GM21447 (cell line): ENCODE data around the gene GOT2.
"Not testable (repeated sequence)": the region's sequence is repeated elsewhere in the genome, so short reads cannot be mapped to it uniquely, and the experiment has no call there.

Experiments
- ATAC-seq: cut with Tn5 transposase; IDR thresholded peaks from one replicate; pipeline ENCODE4 v1.9.1; 2021; ENCODE audit not compliant: unreplicated experiment

The GOT2 gene

DNA sequence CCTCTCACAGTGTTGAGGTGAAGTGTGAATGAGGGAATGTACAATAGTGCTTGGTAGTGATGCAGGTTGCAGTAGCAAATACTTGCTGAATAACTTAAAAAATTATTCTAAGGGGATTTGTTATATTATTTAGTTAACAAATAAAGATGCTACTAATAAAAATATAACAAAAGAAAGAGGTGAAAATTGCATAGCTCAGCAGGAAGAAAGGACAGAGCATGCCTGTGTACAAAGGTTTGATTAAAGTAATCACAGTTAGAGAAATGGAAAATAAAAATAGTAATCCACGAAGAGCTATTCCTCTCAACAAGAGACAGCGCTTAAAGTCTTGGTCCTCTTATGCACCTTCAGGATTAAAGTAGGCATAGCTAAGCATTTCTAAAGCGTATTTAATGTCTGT is 11.0 kb downstream of the GOT2 start:
- ATAC-seq, result no peak

DNA sequence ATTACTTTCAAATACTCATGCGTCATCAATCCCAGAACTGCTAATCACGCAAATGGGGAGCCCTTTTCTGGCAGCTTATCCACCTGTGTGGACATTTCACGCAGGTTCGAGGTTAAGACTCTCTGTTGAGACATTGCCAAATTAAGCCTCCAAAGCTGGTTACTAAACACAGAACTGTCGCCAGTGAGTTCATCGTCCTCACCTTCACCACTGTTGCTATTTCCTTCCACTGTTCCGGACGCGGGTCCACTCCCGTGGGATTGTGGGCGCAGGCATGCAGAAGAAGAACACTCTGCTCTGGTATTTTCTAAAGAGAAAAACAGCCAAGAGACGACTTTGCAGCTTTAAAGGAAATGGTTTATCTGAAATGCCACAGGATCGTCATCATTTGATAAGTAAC is 16.1 kb downstream of the GOT2 start:
- ATAC-seq, result no peak

DNA sequence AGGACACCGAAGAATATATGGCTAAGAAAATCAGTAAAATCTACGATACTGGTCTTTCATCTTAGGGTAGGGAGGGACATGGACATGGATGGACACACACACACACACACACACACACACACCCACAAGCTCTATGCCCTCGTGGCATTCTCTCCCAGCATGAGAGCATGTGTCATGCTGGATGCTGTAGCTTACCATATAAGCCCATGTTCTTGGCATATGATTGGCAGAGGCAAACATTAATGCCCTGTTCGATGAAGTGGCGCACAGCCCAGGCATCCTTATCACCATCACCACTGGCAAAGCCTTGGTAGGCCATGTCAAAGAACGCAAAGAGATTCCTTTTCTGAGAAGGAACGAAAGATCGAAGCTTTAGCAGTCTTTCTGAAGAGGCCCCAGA is 17.6 kb downstream of the GOT2 start:
- no peak for ATAC-seq

DNA sequence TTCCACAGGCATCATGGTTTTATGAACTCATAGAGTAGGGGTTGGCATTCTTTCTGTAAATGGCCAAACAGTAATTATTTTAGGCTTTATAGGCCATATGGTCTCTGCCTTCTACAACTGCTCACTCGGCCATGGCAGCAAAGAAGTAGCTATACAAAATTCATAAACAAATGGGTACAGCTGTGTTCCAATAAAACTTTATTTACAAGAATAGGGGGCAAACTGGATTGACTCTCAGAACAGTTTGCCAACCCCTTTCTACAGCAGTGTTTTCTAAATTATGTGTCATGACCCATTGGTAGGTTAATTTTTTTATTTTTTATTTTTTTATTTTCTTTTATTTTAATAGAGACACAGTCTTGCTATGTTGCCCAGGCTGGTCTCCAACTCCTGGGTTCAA is 20.4 kb downstream of the GOT2 start:
- ATAC-seq, result no peak

DNA sequence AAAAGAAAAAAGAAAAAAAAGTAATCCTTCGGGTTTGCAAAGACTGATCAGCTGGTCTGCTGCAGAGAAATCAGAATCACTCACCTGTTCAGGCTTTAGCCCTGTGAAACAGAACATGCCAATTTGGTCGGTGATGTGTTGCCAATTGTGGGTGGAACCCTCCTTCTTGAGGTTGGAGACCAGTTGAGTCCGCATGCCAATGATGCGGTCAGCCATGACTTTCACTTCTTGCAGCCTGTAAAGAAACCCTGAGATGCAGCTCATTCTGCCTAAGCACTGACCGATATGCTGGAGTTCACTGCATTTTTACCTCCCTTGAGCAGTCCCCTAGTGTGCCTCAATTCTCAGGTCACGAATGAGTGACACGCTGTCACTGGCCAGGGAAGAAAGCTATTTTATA is 24.8 kb downstream of the GOT2 start:
- ATAC-seq, result no peak

DNA sequence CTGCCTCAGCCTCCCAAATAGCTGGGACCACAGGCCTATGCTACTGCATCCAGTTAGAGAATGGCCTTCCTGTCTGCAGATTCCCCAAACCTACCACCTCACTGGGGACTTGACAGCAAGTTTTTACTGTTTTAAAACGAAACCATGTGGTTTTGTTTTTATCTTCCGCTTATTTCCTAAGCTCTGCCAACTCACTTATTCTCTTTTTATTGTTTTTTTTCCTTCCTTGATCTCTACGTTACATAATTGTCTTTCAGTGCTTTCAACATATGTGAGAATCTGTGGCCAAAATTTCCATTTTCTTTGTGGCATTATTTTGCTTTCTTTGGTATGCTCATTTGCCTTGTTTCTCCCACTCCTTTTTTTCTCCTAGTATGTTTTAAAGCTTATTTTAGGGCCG is 35.0 kb downstream of the GOT2 start:
- no peak for ATAC-seq

DNA sequence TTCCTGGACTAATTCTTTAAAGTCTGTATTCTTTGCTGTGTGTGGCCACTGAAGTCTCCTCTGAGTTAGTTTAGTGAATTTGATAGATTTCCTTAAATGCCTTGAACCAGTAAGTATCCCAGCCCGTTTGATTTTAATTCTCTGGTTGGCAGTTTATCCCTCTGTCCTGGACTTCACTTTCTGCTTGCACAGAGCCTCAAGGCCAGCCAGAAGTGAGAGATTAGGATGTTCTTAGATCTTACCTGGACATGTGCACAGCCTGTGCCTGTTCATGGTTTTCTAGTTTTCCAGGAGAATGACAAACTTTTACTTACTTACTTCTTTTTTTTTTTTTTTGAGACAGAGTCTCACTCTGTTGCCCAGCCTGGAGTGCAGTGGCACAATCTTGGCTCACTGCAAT is 38.7 kb downstream of the GOT2 start:
- ATAC-seq, result no peak

DNA sequence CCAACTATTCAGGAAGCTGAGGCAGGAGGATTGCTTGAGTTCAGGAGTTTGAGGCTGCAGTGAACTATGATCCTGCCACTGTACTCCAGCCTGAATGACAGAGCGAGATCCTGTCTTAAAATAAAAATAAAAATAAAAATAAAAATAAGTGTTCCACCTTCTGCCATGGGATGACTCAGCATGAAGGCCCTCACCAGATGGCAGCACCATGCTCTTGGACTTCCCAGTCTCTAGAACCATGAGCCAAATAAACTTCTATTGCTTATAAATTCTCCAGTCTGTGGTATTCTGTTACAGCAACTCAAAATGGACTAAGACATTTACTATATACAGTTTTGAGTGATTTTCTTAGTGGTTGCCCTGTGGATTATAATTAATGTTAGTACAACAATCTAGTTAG is 41.7 kb downstream of the GOT2 start:
- ATAC-seq, result no peak

DNA sequence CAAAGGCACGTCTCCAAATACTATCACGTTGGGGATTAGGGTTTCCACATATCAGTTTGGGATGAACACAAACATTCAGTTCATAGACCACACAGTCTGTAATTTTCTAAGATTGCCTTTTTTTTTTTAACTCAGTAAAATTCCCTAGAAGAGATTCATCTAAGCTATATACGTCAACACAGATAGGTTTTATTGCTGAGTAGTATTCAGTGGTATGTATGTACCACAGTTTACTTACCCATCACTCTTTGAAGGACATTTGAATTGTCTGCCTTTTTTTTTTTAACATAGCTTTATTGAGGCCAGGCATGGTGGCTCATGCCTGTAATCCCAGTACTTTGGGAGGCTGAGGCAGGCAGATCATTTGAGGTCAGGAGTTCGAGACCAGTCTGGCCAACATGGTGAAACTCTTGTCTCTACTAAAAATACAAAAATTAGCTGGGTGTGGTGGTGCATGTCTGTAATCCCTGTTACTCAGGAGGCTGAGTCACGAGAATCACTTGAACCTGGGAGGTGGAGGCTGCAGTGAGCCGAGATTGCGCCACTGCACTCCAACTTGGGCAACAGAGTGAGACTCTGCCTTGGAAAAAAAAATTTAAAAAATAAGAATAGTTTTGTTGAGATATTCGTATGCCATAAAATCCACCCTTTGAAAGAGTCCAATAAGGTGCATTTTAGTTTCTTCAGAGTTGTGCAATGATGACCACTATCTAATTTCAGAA is 47.0 kb downstream of the GOT2 start:
- ATAC-seq, result not testable (repeated sequence)

DNA sequence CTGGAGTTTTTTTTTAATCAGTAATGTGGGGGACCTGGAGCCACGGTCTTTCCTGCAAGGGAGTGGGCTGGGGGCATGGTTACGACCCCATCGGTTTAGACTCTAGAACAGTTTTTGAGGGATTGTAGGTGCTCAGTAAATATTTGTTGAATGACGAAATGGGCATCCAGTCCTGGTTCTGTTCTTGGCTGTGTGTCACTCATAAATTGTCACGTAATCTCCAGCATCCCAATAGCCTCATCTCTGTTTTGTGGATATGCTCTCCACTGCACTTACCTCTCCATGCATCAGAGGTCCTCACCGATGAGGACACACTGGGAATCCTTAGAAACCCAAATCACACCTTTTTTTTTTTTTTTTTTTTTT is 49.0 kb downstream of the GOT2 start:
- no peak for ATAC-seq

DNA sequence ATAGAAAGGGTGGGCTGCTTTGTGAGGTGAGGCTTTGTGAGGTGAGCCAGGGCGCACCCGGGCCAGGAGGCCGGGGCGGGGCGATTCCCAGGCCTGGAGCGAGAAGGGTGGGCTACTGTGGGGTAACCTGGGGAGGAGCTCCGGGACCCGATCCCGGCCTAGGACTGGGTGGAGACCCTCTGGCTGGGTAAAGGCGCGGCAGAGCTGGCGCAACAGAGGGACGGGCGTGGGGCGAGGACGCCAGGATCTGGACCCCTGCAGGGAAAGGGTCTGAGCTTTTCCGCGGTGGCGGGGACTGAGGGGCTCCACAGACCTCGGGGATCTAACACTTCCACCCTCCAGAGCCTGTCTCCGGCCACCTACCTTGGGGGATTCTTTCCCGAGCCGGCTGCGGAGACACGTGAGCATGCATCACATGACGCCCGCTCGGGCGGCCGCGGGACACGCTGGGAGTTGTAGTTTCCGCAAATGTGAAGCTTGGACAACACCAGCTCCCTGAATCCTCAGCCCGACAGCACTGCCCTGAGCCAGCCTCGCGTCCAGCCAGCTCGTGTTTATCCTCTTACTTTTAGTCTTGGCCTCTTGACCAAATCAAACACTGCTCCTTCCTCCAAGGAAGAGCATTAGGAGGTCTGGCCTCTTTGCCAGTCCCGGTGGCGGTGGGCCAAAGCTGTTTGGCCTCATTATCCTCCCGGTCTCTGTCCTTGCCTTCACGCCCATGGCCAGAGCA is 49.6 kb downstream of the GOT2 start, which contains the start of gene SLC38A7:
Gene SLC38A7, minus strand, starts transcription at position 417 of the 730 bp plus-strand sequence. CDS start 4,644 bp downstream, outside the sequence.
- peak; percentile 99 for ATAC-seq

DNA sequence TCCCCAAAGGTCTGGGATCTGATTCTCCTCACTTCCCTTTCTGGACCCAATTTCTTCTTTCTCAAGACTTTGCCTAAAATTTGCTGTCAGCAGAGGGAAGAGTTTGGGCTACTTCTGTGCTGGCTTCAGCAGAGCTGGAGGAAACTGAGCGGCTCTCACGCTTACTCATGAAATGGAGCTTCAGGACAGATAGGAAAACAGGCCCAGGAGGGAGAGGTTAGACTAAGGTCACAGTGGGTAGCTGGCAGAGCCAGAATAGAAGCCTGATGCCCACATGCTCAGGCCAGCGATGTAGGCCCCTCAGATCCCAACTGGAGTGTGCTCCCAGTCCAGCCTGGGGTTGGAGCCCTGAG is 50.1 kb downstream of the GOT2 start:
- ATAC-seq, result no peak

DNA sequence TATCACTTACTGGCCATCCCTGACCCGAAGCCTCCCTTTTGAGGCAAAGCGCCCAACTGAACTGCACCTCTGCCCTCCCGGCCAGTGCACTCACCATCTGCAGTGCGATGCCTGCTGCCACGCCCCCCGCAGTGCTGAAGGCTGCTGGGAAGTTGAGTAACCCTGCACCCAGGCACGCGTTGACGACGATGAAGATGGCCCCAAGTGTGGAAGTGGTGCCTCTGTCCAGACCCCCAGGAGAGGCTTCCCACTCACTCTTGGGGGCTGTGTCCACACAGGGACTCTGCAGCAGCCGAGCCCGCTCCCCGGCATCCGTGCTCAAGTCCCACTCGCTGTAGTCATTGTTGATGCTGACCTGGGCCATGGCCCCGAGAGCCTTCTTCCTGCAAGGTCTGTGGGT is 54.4 kb downstream of the GOT2 start:
- no peak for ATAC-seq

DNA sequence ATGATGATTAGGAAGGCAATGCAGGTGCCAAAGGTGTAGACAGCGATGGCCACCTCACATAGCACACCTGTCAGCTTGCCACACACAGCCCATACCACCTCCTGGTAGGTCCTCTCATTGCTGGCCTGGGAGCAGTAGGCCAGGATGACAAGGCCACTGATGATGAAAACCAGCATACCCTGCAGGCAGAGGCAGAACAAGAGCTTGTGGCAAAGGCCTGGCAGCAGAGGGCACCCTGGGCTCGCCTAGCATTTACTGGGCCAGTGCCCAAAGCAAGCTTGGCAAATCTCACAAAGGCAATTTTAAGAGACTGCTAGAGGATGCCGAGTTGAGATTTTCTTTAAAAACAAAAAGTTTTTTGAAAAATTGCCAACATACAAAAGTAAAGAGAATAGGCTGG is 55.4 kb downstream of the GOT2 start:
- no peak for ATAC-seq

DNA sequence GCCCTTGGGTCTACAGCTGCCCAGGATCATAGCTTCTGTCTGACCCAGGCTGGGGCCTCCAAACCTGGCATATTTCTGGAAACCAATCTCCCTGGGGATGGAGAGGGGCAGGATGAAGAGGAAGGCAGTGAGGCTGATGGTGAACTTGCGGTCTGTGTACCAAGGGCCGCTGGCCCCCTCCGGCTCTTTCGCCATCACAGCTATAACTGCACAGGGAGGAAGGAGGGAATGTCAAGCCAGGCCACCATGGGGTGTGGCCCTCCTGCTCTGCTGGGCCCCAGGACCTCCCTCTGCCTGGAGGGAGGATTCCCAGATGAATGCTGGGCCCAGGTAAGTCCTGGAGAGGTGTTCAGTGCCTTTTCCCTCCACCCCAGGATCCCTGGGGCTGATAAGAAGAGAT is 55.8 kb downstream of the GOT2 start:
- ATAC-seq, result no peak

DNA sequence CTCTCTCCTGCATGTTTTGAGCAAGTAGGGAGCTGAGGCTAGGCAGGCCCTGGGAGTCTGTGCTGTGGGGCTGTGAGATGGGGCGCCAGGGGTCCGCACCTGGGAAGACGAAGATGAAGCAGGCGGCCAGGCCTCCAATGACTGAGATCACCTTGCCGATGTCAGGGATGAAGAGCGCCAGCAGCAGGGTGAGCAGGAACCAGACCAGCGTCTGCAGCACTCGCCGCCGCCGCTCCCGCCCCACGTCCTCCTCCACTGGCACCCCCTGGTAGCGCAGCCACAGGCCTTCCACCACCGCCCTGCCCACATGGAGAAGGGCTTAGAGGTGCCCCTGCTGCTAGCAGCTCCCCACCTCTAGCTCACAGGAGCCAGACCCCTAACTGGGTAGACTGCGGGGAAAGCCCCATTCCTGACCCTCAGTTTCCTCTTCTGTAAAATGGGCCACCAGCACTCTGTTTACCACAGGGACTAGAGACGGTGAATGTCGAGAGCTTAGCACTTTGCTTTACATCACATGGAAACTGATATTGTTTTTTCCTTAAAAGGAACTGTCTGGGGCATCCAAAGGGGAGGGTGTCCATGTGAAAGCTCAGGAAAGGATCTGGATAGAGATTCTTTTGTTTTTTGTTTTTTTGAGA is 63.1 kb downstream of the GOT2 start:
- ATAC-seq, result no peak

DNA sequence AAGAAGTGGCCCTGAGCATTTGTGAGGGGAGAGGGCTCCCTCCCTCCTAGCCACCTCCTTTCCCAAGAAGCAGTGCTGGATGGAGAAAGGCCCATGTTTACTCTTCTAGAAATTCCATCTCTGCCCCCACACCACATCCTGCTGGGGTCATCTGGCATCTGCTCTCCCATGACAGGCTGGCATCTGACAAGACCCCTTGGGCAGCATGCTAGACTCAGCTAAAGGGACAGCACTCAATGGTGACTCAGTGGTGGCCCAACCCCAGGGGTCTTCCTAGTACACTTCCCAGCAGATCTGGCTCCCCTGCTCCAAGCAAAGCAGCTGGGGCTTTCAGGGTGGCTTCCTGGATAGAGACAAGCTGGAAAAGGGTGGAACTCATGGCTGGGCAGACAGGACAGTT is 63.9 kb downstream of the GOT2 start:
- no peak for ATAC-seq

DNA sequence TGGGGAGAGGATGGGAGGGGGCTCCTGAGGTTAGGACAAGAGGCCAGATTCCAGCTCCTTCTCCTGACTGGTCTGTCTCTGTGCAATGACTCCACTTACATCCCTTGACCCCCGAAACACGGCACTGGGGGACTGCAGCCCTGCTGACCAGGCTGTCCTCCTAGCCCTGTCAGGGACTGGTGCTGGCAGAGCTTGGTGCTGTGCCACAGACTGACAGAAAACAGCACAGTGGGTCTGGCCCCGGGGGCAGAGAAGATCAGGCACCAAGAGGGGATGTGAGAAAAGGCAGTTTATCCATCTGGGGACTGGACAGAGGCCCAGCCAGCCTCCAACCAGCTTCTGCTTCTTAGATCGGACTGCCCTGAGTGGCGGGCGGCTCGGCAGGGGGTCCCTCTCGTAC is 68.9 kb downstream of the GOT2 start:
- ATAC-seq, result no peak

DNA sequence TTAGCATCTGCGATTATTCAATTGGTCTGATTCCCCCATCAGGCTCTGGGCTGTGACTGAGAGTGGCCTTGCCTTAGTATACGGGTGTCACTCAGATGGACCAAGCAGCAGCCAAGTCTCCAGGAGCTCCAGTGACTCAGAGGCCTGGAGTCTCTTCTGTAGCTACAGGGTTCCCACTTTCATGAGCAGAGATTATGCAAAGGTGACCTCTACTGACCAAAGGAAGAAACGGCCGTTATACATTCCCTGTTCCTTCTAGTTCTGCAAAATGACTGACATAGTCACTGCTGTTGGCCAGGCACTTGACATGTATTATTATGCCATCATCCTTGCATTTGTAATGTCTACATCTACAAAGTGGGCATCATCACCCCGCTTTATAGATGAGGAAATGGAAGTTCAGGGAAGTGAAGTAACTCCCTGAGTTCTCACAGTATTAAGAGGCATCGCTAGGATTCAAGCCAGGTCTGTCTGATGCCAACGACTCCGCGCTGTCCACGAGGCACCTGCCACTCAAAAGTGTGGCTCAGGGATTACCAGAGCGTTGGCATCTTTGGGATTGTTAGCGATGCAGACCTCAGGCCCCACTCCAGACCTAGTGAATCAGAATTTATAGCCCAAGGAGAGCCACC is 72.8 kb downstream of the GOT2 start:
- peak; percentile 90 for ATAC-seq

DNA sequence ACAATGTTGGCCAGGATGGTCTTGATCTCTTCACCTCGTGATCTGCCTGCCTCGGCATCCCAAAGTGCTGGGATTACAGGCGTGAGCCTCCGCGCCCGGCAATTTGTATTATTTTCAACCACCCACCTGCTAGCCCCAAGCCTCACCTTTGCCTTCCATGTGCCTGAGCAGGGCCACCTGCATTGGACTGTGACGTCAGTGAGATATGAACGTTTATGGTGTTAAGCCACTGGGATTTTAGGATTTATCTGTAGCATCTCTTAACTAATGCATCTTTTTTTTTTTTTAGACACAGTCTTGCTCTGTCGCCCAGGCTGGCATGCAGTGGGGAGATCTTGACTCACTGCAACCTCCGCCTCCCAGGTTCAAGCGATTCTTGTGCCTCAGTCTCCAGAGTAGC is 74.2 kb downstream of the GOT2 start:
- not testable (repeated sequence) for ATAC-seq

DNA sequence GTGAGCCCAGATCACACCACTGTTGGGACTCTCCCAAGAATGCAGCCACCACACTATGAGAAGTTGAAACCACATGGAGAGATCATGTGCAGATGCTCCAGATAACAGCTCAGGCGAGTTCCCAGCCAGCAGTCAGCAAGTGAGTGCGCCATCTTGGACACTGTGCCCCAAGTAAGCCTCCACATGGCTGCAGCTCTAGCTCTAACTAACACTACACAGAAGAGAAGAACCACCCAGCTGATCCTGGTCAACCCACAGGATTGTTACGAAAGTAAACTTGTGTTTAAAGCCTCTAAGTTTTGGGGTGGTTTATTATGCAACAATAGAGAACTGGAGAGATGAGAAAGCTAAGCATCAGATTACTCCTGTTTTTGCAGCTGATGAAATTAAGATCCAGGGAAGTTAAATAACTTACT is 75.3 kb downstream of the GOT2 start:
- no peak for ATAC-seq
